ENCODE results near the gene HSF5.

Gene HSF5

DNA sequence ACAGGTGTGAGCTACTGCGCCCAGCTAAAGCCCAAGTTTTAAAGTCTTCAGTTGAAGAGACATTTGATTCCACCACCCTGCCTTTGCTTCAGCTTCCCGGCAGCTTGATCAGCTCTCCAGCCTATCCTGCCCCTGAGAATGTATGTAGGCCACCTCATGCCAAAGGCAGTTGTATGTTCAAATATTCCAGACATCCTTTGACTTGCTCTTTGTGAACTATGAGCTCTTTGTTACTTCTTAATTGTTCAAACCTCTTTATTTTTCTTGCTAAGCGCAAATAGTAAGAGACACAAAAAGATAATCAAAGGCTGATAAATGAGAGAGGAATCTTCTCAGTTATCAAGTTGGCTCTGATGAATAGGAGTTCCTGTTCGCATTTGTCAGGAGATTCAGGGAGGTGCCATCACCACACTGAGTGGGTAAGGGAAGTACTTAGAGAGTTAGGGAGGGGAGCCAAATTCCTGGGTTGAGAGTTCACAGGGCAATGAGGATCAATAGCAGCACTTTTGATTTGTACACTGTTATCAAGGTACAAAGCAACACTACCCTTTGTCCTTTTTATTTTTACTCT, 104.2 kb downstream of the HSF5 start:
- no peak for DNase-seq

DNA sequence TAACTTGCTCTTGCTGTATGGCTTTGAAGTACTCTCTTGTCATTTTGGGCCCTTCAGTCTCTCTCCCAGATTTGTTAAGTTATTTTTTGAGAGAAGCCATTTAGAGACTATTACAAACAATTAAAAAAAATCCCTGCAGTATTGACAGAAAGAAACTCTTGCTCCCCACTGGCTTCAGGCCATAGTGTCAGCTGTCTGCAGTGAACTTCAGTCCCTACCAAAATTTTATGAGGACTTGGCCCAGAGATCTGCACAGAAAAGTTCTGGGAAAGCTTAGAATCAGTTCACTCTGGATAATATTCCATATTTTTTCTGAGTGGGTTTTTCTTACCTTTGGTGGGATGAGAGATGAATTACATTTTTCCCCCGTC, 105.4 kb downstream of the HSF5 start:
- no peak for DNase-seq

DNA sequence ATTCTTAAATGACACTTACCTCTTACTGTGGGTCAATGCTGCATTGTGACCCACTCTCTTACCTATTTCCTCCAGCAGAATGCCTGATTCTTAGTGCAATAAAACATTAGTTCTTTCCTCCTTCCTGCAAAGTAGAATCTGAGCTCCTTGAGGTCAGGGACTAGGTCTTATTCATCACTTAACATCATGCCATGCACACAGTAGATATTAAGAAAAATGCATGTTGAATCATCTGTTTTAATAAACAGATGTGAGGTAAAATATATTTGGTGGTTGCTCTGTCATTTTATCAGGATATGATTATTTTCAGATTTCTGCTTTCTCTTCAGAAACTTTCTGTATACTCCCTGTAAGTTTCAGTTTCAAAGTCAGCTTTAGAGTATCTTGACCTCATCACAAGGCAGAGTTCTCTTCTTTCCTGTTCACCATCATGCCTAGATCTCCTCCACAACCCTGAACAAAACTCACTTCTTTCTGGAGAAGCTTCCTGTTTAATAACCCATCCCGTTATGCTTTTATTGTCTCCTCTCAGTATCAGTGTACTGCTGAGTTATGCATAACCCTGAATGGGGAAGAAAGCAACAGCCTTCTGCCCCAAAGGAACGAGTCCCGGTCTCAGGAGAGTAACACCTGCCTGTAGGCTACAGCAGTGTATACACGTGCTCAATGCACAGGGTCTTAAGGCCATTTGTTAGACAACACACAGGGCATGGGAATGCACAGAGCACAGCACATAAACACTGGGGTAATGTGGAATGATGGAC, 105.9 kb downstream of the HSF5 start:
- no peak for DNase-seq

DNA sequence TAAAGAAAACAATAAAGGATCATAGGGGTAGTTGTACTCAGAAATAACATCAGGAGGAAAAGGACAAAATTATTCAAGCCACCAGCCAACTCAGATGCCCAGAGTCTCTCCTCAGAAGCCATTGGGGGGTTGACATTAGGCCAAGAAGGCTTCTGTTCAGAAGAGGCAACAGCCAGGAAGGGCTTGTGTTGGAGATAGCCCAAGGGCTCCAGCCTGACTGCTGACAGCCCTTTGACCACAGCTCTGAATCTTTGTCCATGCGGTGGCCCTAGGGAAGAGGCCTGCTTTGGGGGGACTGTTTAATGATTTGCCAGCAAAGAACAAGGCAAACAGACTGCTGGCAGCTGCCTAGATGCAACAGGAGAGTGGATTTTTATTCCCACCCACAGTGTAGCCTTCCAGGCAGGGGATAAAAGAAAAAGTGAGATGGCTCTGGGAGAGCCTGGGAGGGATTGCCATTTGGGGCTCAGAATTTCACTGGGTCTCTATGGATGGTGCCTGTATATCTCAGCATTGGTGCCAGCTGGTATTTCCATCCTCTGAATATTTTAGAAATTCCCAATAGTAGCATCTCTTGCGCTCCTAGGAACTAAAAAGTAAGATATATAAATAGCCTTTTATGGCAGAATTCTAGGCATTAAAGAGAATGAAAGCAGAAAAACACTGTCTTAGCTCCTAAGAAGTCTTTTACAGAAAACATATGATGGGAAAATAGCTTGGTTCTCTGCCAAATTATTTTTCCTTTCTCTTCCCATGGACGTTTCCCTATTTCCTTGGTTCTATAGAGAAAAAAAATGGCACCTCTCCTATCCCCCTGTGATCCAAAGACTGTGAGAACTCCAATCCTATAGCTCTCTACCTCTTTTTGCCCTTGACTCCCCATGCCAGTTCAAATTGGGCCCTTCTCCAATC, 106.8 kb downstream of the HSF5 start:
- no peak for DNase-seq

DNA sequence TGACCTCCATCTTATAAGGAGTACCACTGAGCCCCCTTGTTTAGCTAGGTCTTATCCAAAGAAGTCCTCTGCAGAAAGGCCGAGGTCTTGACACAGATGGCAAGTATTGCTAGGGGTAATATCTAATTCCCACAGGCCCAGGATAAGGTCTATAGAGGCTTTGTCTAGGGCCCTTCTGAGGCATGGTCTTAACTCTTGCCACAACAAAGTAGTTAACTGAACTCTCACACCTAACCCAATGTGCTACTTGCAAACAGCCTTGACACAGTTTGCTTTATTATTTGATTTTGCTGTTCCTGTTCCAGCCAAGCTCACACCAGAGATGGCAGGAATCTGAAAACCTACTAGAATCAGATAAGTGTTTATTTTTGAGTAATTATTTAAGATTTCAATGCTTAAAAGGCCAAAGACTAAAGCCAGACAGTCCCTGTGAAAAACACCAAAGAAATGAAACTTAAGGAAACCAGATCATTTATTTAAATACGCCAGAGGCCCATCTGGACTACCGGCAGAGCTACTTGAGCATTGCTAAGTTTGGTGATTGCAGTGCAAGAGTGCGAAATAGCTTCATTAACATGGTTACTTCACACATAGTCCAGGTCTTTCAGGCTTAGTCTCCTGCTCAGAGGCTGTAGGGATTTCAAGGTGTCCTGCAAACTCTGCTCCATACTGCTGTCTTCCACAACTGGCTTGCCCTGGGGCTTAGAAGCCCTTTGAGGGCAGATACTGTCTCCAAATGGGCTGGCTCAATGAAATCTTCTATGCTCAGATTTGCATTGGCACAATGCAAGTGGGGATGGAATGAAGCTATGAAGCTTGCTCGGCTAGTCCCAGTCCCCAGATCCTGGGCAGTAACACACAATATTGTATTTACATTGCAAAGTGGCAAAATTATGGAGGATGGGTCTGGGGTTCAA, 107.7 kb downstream of the HSF5 start:
- no peak for DNase-seq

DNA sequence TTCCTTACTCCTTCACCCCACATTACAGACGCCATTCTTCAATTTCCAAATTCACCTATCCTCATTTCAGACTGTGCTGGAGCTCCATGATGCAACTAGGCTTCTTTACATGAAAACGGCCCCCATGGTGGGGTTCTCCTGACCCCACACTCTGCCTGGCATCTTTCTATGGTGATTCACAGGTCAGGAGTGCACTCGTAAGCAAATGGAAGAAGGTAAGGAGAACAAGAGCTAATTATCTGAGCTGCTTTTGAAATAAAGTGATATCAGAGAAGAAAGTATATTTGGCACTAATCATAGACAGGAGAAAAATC, 108.7 kb downstream of the HSF5 start:
- no peak for DNase-seq

DNA sequence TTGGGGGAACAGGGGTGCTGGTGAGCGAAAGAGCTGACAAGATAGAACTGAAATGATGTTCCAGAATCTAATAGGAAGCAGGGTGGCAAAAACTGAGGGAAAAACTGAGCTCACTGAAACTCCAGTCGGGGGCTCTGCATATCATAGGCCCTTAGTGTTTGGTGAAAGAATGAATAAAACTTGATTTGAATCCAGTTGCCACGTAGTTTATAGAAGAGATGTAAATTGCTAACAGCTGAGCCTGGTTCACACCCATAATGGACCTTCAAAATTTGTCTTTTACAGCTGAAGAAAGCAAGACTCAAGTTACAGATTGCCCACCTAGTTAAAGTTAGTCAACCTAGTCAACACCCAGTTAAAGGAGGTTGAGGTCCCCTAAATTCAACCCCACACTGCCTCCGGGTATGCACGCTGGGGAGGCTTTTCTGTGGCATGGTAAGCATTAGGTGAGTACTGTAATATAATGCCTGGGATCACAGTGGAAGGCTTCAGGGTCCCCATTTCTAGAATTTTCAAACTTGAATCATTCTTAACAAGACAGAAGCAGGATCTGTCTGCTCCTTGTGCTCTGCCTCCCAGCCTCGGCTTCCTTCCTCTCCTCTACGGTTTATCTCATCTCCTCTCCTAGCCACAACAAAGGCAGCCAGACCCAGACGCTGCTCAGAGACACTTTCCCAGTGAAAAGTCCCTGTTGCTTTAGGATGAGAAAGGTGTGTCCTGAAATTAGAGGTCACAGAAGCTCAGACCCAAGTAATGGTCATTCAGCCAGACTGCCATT, 109.3 kb downstream of the HSF5 start:
- no peak for DNase-seq

DNA sequence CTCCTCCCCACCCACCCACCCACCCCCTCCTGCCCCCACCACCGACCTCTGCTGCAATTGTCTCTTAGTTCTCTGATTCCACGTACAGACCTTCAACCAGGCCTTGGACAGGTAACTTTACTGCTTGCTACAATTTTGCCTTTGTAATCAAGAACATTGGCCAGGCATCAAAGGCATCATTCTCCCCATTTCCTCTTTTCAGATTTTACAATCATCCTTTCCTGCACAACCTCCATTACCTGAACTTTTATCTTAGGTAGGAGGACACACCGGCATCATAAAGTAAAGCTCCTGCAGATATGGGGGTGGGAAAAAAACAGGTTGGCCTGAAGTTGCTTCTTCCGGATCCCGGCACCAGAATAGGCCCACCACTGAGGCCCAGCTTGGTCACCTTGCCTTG, 110.5 kb downstream of the HSF5 start:
- no peak for DNase-seq

DNA sequence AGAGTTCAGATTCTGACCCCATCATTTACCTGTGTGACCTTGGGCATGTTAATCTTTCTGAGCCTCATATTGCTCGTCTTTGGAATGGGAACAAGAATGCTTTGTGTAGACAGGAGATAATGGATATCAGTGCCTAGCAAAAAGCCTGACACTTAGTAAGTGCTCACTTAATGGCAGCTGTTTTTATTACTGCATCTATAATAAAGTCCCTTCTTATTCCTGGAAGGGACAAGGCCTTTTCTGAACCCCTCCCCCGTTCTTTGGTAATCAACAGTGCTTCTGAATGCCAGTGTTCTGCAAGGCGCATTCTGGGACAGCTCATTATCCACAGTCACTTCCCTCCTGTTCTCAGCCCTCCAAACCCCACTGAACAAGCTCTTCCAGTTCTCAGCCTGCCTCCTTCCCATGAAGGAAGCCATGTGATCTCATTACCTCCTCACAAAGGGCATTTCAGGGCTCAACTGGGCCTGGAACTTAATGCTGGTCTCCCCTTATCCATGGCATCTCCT, 111.1 kb downstream of the HSF5 start:
- DNase-seq, result no peak

DNA sequence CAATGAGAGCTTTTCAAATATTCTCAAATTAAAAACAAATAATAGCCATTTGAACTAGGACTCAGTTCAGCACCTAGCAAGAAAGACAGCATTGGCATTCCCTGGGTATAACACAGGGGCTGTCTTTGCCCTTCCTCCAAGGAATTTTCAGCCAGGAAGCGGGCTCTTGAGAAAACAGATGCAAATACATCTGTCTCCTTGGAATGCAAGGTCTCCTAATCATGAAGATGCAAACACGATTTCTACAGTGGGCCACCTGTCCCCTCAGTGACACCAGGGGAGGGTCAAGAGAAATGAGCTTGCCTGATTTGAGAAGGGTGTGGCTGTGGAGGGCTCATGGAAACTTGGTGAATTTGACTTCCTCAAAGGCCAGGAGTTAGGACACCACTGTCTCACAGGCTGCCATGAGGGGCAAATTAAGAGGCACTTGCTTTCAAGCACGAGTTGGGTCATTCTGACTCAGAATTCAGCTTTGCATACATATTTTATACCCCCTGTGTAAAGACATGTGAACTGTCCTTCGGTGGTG, 111.7 kb downstream of the HSF5 start:
- no peak for DNase-seq

DNA sequence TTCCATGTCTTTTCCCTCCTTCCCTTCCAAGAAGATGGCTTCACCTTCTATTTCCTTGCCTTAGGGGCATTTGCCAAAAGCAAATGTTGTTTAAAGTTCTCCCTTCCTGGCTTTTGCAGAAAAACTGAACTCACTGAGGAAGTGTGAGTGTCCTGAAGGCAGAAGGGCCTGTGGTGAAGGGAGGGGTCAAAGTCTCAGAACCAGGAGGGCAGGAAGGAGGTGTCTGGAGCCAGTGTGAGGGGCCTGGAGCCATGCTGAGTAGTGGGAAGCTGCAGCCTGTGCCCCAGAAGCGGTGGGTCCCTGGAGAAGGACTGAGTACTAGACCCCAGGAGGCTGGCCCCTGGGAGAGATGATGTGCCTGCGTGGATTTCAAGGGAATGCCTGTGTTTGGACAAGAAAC, 112.4 kb downstream of the HSF5 start:
- no peak for DNase-seq

DNA sequence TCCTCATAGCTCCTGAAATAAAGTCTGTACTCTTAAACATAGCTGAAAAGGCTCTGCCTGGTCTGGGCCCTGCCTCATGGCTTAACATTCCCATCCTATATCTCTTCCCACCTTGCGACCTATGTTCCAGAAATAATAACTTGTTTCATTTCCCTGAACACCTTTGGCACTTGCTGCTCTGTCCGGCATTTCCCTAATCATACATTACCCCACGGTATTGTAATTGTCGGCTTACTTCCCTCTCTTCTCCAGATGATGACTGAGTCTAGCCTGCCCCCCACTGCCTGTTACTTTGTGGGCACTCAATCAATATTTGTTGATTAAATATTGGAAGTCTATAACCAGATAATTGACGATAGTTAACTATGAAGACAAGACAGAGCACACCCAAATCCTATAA, 113.0 kb downstream of the HSF5 start:
- no peak for DNase-seq

DNA sequence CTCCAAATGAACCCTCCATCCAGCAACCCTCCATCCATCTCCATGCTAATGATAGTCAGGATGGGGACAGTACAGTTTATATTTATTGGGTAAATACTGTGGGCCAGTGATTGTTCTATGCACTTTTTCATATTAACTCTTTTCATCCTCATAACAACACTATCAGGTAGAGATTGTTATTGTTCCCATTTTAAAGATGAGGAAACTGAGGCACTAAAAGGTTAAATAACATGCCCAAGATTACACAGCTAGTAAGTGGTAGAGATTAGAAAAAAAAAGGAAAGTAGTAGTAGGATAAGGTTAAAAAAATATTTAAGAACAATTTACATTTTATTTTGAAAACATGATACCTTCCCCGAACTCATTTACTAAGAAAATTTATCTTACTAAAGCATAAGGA, 114.3 kb downstream of the HSF5 start:
- DNase-seq, result no peak

DNA sequence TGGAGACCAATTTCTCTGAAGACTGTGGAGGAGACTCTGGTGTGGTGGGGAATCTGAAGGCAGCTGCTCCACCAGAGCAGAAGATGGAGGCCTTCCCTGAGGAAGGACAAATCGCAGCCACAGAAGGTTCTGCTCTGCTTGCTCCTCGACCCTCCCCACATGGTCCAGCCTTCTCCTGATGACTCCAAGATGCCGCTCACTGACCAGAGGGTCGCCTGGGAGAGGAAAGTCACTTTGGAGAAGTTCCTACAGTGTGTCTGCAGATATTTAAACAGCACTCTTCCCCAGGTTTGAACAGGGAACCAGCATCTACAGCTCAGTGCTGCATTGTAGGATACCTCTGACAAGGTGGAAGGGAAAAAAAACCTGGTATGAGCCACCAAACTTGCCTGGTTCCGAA, 115.2 kb downstream of the HSF5 start:
- no peak for DNase-seq

DNA sequence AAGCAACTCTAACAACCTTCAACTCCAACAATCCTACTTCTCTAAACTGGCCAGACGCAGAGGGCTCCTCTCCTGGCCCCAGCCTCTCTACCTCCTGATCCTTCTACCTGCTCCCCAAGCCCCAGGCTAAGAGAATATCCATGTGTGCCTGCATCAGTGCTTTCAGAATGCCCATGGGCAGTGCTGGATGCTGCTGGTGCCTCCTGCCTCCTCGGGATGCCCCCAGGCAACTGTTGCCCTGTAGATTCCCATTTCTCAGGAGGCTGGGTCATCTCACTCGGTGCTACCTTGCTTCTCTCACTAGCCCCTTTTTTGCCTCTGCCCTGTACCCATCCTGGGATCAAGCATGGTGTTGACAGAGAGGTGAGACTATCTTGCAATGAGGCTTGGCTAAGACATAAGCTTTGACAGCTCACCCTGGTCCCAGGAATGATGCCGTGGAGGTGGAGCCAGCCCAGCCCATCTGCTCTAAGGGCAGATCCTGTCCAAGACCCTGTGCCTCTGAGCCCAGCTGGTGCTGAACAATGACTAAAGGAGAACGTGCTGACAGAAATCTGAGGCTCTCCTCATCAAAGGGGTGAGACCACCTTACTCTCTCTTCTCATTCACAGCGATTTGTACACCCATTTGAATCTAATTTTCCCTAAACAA, 116.8 kb downstream of the HSF5 start:
- no peak for DNase-seq

DNA sequence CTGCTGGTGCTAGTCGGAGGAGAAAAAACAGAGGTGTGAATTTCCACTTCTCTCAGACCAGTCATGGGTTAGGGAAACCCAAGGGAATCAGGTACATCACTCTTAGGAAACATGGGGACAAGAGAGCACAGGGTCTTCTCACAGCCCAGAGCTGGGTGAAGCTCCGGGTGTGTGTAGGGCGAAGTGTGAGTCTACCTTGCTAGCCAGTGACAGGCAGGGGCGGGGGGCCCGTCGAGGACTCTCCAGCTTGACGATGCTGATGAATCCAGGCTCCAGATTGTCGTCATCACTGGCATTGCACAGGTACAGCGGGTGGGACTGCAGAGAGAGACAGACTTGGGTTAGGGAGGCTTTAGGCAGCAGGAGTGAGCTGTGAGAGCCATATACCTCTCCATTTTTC, 117.5 kb downstream of the HSF5 start:
- DNase-seq, result no peak

DNA sequence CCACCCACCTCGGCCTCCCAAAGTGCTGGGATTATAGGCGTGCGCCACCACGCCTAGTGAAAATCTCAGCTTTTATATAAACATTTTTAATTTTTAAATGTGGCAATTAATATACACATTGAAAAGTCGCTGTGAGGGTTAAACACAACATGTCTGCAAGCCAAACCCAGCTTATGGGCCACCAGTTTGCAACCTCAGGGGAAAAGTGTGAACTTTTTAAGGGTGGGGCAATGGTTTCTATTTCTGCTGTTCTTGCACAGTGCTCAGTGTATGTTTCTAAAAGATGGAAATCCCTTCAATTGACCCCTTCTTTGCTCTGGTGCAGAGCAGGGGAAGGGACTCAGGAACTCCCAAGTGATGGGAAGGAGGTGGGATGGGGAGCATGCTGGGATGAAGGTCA, 117.9 kb downstream of the HSF5 start:
- DNase-seq, result no peak

All from NCI-H69 (cell line).